Breast epithelium (tissue), 4 donors: ENCODE measurements around the gene CLDN15. TPM values are rescaled to one million over a fixed set of nuclear protein-coding genes. Genes with fewer than 3 reads are reported as not detected.
"Not testable (repeated sequence)": the region's sequence is repeated elsewhere in the genome, so short reads cannot be mapped to it uniquely, and the experiment has no call there.

Experiments
- DNase-seq, 2 donors: peaks; one replicate each; pipeline ENCODE4 v3.0.0-alpha.2; 2019; ENCODE audit warnings: low spot score in 2 of 2
- H3K27ac ChIP-seq, 2 donors: fragments of 200-600 bp; sonication (generic) in 1 of 2; one replicate each; pipeline ENCODE4 v1.5.1; 2016 to 2019; ENCODE audit warnings: mild to moderate bottlenecking in 1 of 2
- H3K27me3 ChIP-seq, 2 donors: fragments of 200-600 bp; sonication (generic) in 1 of 2; one replicate each; pipeline versions ENCODE4 v1.5.1 to v1.6.0; 2017 to 2019; ENCODE audit warnings: control low read depth in 1 of 2, mild to moderate bottlenecking in 1 of 2
- H3K36me3 ChIP-seq: fragments of 200-600 bp; one replicate; pipeline ENCODE4 v1.5.1; 2019
- H3K4me1 ChIP-seq, 2 donors: fragments of 200-600 bp; sonication (generic); one replicate each; pipeline ENCODE4 v1.5.1; 2016 to 2019; ENCODE audit warnings: control low read depth in 1 of 2
- H3K4me3 ChIP-seq, 3 donors: fragments of 200-600 bp; sonication (generic); 1 replicate in 2 of 3; 2 replicates in 1 of 3; pipeline ENCODE4 v1.5.1; 2016 to 2019; ENCODE audit warnings: mild to moderate bottlenecking in 3 of 3, moderate library complexity in 2 of 3
- H3K9me3 ChIP-seq, 2 donors: fragments of 200-600 bp; sonication (generic) in 1 of 2; one replicate each; pipeline ENCODE4 v1.5.1; 2016 to 2019; ENCODE audit warnings: control low read depth in 1 of 2
- CTCF ChIP-seq, 3 donors: fragments of 450-650 bp; IDR thresholded peaks; one replicate each; pipeline ENCODE4 v1.5.1; 2016 to 2017; ENCODE audit warnings: antibody characterized with exemption in 3 of 3, mild to moderate bottlenecking in 3 of 3, moderate library complexity in 3 of 3
- POLR2A ChIP-seq: fragments of 450-650 bp; IDR thresholded peaks from one replicate; pipeline ENCODE4 v1.6.1; 2016; ENCODE audit warnings: antibody characterized with exemption, mild to moderate bottlenecking, moderate library complexity
- POLR2AphosphoS5 ChIP-seq, 3 donors: sonication (generic); formaldehyde crosslinking; IDR thresholded peaks; one replicate each; pipeline ENCODE4 v1.6.1; 2017; ENCODE audit warnings: antibody characterized with exemption in 3 of 3
- intact Hi-C: fragments of 100-400 bp; cut with DNase I; formaldehyde crosslinking; loops from one replicate; pipeline ENCODE4 v1.15.1; 2023; ENCODE audit warnings: low total_unique reads
- total RNA-seq, 3 donors: library from RNA; depleted of rRNA; stranded (reverse); fragments of >200 nt; gene quantifications; one replicate each; pipeline ENCODE4 v1.1.0, GENCODE V29; 2016

The CLDN15 gene, protein sequence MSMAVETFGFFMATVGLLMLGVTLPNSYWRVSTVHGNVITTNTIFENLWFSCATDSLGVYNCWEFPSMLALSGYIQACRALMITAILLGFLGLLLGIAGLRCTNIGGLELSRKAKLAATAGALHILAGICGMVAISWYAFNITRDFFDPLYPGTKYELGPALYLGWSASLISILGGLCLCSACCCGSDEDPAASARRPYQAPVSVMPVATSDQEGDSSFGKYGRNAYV
- 10 to 100 TPM; 14.4 to 44.6 (median 17.1) TPM for total RNA-seq

GRCh38 chr7:101237206-101238067 lies at the start of gene CLDN15:
TSS of gene CLDN15 (minus strand) at chr7:101237802. CDS start at chr7:101237581, 221 bp downstream.
- no peaks in the 10 kb centered on the region for H3K9me3 ChIP-seq
- intact Hi-C loops: loop anchor here (5.0 kb wide), 1 partner anchor 940 kb away; no protein-coding TSS in a partner anchor
- H3K27me3 ChIP-seq: no peaks in the 10 kb centered on the region
- no peaks in the 10 kb centered on the region for H3K36me3 ChIP-seq
- no peak for DNase-seq
- peaks cover 0 to 4% of the 10 kb centered on the region in 2 donors for H3K4me1 ChIP-seq
- TF ChIP-seq POLR2A: no peak
- peak in 1 of 3 donors; percentile 56 for TF ChIP-seq POLR2AphosphoS5 (IDR thresholded peaks at IDR 0.05)
- TF ChIP-seq CTCF (IDR thresholded peaks at IDR 0.05): no peak
- H3K4me3 ChIP-seq: peak within 1 kb of the TSS; percentile 23 to 60 (median 30)
- peak within 1 kb of the TSS; percentile 71 to 93 for H3K27ac ChIP-seq

DNA sequence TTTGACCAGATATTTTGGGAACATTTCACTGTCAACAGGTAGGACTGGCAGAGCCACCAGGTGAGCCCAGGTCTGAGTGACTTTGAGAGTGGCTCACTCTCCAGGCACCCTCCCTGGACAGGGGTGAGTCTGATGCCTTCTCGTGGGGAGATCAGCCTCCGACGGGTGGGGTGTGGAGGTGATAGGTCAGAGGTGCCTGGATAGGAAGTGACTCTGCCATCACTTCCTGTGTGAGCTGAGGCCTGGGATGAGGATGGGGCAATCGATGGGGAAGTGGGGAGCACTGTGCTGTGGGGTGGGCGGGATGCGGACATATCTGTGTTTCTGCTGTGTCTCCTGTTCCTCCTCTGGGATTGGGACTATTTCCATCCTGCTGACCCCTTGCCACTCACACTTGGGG lies 49.4 kb upstream of the CLDN15 start:
- peaks cover 0 to 10% of the 10 kb centered on the region in 2 donors for H3K27me3 ChIP-seq
- no peaks in the 10 kb centered on the region for H3K9me3 ChIP-seq
- TF ChIP-seq CTCF (IDR thresholded peaks at IDR 0.05): no peak
- no peak for TF ChIP-seq POLR2A
- TF ChIP-seq POLR2AphosphoS5 (IDR thresholded peaks at IDR 0.05): no peak
- intact Hi-C loops: loop anchor here (10.0 kb wide), 1 partner anchor 142 kb away; no protein-coding TSS in a partner anchor
- no peak overlapping the region for H3K27ac ChIP-seq
- H3K36me3 ChIP-seq: no peaks in the 10 kb centered on the region
- H3K4me3 ChIP-seq: no peak overlapping the region
- H3K4me1 ChIP-seq: no peaks in the 10 kb centered on the region
- DNase-seq: no peak

DNA sequence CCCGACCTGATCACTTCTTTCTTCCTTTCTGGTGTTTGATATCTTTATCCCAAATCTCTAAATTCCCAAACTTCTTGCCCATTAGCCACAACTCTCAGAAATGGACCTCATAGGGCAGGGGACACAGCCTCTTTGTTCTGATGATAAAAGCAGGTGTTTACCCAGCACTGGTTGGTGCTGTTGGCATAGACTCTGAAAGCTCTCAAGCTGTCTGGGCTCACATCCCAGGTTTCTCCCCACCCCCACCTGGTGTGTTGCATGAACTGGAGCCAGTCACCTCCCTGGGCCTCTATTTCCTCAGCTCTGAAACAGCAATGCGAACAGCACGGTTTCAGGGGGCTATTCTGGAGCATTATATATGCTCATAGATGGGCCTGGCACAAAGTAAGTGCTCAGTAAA lies 48.3 kb upstream of the CLDN15 start:
- not testable (repeated sequence) for H3K9me3 ChIP-seq, H3K27me3 ChIP-seq, H3K27ac ChIP-seq, H3K36me3 ChIP-seq, H3K4me1 ChIP-seq, H3K4me3 ChIP-seq
- DNase-seq: peak; percentile 35 to 71
- TF ChIP-seq CTCF (IDR thresholded peaks at IDR 0.05): peak in 1 of 3 donors; percentile 8
- intact Hi-C loops: loop anchor here (10.0 kb wide), 1 partner anchor 141 kb away; no protein-coding TSS in a partner anchor

- intact Hi-C loops: loop anchor here (10.0 kb wide), 1 partner anchor 140 kb away; no protein-coding TSS in a partner anchor
- Histone ChIP-seq H3K4me1 (no peaks in the 10 kb centered on the region), H3K27ac (no peak overlapping the region), H3K27me3 (no peaks in the 10 kb centered on the region), H3K36me3 (no peaks in the 10 kb centered on the region), H3K9me3 (no peaks in the 10 kb centered on the region), H3K4me3 (no peak overlapping the region)
- TF ChIP-seq CTCF (IDR thresholded peaks at IDR 0.05) (no peak), POLR2A (no peak), POLR2AphosphoS5 (IDR thresholded peaks at IDR 0.05) (no peak)
- DNase-seq: no peak
These were observed 47.6 kb upstream of the CLDN15 start for GRCh38 chr7:101285171-101285570.

DNA sequence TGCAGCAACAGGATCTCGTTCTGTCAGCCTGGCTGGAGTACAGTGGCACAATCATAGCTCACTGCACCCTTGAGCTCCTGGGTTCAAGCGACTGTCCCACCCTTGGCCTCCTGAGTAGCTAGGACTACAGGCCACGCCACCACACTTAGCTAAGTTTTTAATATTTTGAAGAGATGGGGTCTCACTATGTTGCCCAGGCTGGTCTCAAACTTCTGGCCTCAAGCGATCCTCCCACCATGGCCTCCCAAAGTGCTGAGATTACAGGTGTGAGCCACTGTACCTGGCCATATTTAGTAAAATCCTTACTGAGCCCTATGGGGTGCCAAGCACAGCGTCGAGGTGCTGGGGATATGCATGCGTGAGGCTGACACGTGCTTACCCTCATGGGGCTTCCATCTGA lies 43.3 kb upstream of the CLDN15 start:
- not testable (repeated sequence) for H3K27me3 ChIP-seq, DNase-seq, H3K4me3 ChIP-seq, H3K4me1 ChIP-seq, H3K27ac ChIP-seq, H3K9me3 ChIP-seq, H3K36me3 ChIP-seq
- intact Hi-C loops: loop anchor here (10.0 kb wide), 1 partner anchor 136 kb away; no protein-coding TSS in a partner anchor
